Measurements from ENCODE around the gene PHF23. TPM values are rescaled to one million over a fixed set of nuclear protein-coding genes. Genes with fewer than 3 reads are reported as not detected.
A peak's percentile ranks its signal among the peaks of the same experiment; 100 is the strongest.

PHF23 gene
- total and polyA plus RNA-seq, 9 of the 15 experiments (the other 6 are each of a cell fraction or from before 2014, with no cell fraction given) = 7.4 to 87.5 (median 33.7) TPM

MicroRNAs encoded within 50 kb of the gene (microRNA counts, 767-probe panel; counts per million panel counts)
- microRNA hsa-miR-324-3p (not detected), microRNA hsa-miR-324-5p (3,928 counts per million, percentile 80 among the panel's probes with 10 or more counts)

Small RNAs within 50 kb of the gene (microRNA-seq; reads per million reads assigned to microRNA genes)
- 572 reads per million, percentile 89 among the genes with 10 or more reads in this experiment for gene MIR324 (ENCODE audit: borderline microRNAs expressed)

Small RNAs within 50 kb of the gene (small RNA-seq; reads per million reads assigned to genes)
- gene AC120057.4 (not detected), gene MIR324 (6.5 reads per million, percentile 94 among the genes with 10 or more reads in this experiment), gene RF00019 (not detected)

Other genes starting within 250 kb of the PHF23 start
Only the 7 nearest of the 36 such genes appear.
- gene DLG4, start 19.6 kb downstream of the PHF23 start, total RNA-seq (2014; rRNA removed) = 4.1 and 4.9 TPM in 2 replicates
- gene DLG4, start 19.6 kb downstream of the PHF23 start, total RNA-seq (2014; rRNA removed; fragmentation: Illumina TruSeq; extraction: Trizol) = 2.2 and 3.1 TPM in 2 replicates
- 4.0 and 4.1 TPM in 2 replicates for gene DLG4, start 19.6 kb downstream of the PHF23 start, total RNA-seq (2015; rRNA removed; fragmentation: Illumina TruSeq; extraction: Trizol)
- 8.8 and 12.0 TPM in 2 replicates for gene DLG4, start 19.6 kb downstream of the PHF23 start, total RNA-seq (2021)
- gene DLG4, start 19.6 kb downstream of the PHF23 start, polyA plus RNA-seq (2011; rRNA removed) = 4.6 and 9.8 TPM in 2 replicates
- gene DLG4, start 19.6 kb downstream of the PHF23 start, polyA plus RNA-seq (2014; fragmentation: Illumina TruSeq; extraction: Trizol) = 6.3 and 7.8 TPM in 2 replicates
- gene DLG4, start 19.6 kb downstream of the PHF23 start, polyA plus RNA-seq (2014; fragmentation: Nextera tagmentation; extraction: Ambion mirVana) = under 1 TPM; 0.03 to 0.07 TPM
- 6.6 and 8.5 TPM in 2 replicates for gene DLG4, start 19.6 kb downstream of the PHF23 start, polyA plus RNA-seq (2014; rRNA removed)
- 214 and 235 TPM in 2 replicates for gene ACADVL, start 19.5 kb downstream of the PHF23 start, total RNA-seq (2014; rRNA removed)
- gene ACADVL, start 19.5 kb downstream of the PHF23 start, total RNA-seq (2014; rRNA removed; fragmentation: Illumina TruSeq; extraction: Trizol) = 87.0 and 117 TPM in 2 replicates
- gene ACADVL, start 19.5 kb downstream of the PHF23 start, total RNA-seq (2015; rRNA removed; fragmentation: Illumina TruSeq; extraction: Trizol) = 180 and 194 TPM in 2 replicates
- 283 and 313 TPM in 2 replicates for gene ACADVL, start 19.5 kb downstream of the PHF23 start, total RNA-seq (2021)
- gene ACADVL, start 19.5 kb downstream of the PHF23 start, polyA plus RNA-seq (2011; rRNA removed) = 261 and 459 TPM in 2 replicates
- 241 and 269 TPM in 2 replicates for gene ACADVL, start 19.5 kb downstream of the PHF23 start, polyA plus RNA-seq (2014; fragmentation: Illumina TruSeq; extraction: Trizol)
- gene ACADVL, start 19.5 kb downstream of the PHF23 start, polyA plus RNA-seq (2014; fragmentation: Nextera tagmentation; extraction: Ambion mirVana) = 10 to 100 TPM; 25.5 to 46.2 TPM
- 376 and 449 TPM in 2 replicates for gene ACADVL, start 19.5 kb downstream of the PHF23 start, polyA plus RNA-seq (2014; rRNA removed)
- gene DVL2, start 4.9 kb downstream of the PHF23 start, total RNA-seq (2014; rRNA removed) = 39.1 and 42.9 TPM in 2 replicates
- 10.7 and 12.0 TPM in 2 replicates for gene DVL2, start 4.9 kb downstream of the PHF23 start, total RNA-seq (2014; rRNA removed; fragmentation: Illumina TruSeq; extraction: Trizol)
- gene DVL2, start 4.9 kb downstream of the PHF23 start, total RNA-seq (2015; rRNA removed; fragmentation: Illumina TruSeq; extraction: Trizol) = 24.3 and 25.9 TPM in 2 replicates
- gene DVL2, start 4.9 kb downstream of the PHF23 start, total RNA-seq (2021) = 44.6 and 49.5 TPM in 2 replicates
- 3.9 and 7.2 TPM in 2 replicates for gene DVL2, start 4.9 kb downstream of the PHF23 start, polyA plus RNA-seq (2011; rRNA removed)
- gene DVL2, start 4.9 kb downstream of the PHF23 start, polyA plus RNA-seq (2014; fragmentation: Illumina TruSeq; extraction: Trizol) = 34.0 and 35.5 TPM in 2 replicates
- 1 to 10 TPM; 1.3 TPM for gene DVL2, start 4.9 kb downstream of the PHF23 start, polyA plus RNA-seq (2014; fragmentation: Nextera tagmentation; extraction: Ambion mirVana)
- 25.8 and 28.5 TPM in 2 replicates for gene DVL2, start 4.9 kb downstream of the PHF23 start, polyA plus RNA-seq (2014; rRNA removed)
- 47.5 and 75.8 TPM in 2 replicates for gene GABARAP, start 3.0 kb upstream of the PHF23 start, total RNA-seq (2014; rRNA removed)
- 104 and 117 TPM in 2 replicates for gene GABARAP, start 3.0 kb upstream of the PHF23 start, total RNA-seq (2014; rRNA removed; fragmentation: Illumina TruSeq; extraction: Trizol)
- gene GABARAP, start 3.0 kb upstream of the PHF23 start, total RNA-seq (2015; rRNA removed; fragmentation: Illumina TruSeq; extraction: Trizol) = 114 TPM in 2 replicates
- gene GABARAP, start 3.0 kb upstream of the PHF23 start, total RNA-seq (2021) = 152 and 155 TPM in 2 replicates
- 152 and 170 TPM in 2 replicates for gene GABARAP, start 3.0 kb upstream of the PHF23 start, polyA plus RNA-seq (2011; rRNA removed)
- gene GABARAP, start 3.0 kb upstream of the PHF23 start, polyA plus RNA-seq (2014; fragmentation: Illumina TruSeq; extraction: Trizol) = 309 and 373 TPM in 2 replicates
- 100 to 1,000 TPM; 246 to 279 TPM for gene GABARAP, start 3.0 kb upstream of the PHF23 start, polyA plus RNA-seq (2014; fragmentation: Nextera tagmentation; extraction: Ambion mirVana)
- 130 and 135 TPM in 2 replicates for gene GABARAP, start 3.0 kb upstream of the PHF23 start, polyA plus RNA-seq (2014; rRNA removed)
- 28.5 and 34.9 TPM in 2 replicates for gene CTDNEP1, start 12.3 kb upstream of the PHF23 start, total RNA-seq (2014; rRNA removed)
- 16.6 and 17.8 TPM in 2 replicates for gene CTDNEP1, start 12.3 kb upstream of the PHF23 start, total RNA-seq (2014; rRNA removed; fragmentation: Illumina TruSeq; extraction: Trizol)
- gene CTDNEP1, start 12.3 kb upstream of the PHF23 start, total RNA-seq (2015; rRNA removed; fragmentation: Illumina TruSeq; extraction: Trizol) = 22.4 and 23.0 TPM in 2 replicates
- 98.9 and 102 TPM in 2 replicates for gene CTDNEP1, start 12.3 kb upstream of the PHF23 start, total RNA-seq (2021)
- gene CTDNEP1, start 12.3 kb upstream of the PHF23 start, polyA plus RNA-seq (2011; rRNA removed) = 61.4 and 81.4 TPM in 2 replicates
- 146 and 150 TPM in 2 replicates for gene CTDNEP1, start 12.3 kb upstream of the PHF23 start, polyA plus RNA-seq (2014; fragmentation: Illumina TruSeq; extraction: Trizol)
- 10 to 100 TPM; 10.7 to 13.0 TPM for gene CTDNEP1, start 12.3 kb upstream of the PHF23 start, polyA plus RNA-seq (2014; fragmentation: Nextera tagmentation; extraction: Ambion mirVana)
- 64.6 and 74.6 TPM in 2 replicates for gene CTDNEP1, start 12.3 kb upstream of the PHF23 start, polyA plus RNA-seq (2014; rRNA removed)
- gene ELP5, start 12.8 kb upstream of the PHF23 start, total RNA-seq (2014; rRNA removed) = 52.9 and 65.1 TPM in 2 replicates
- gene ELP5, start 12.8 kb upstream of the PHF23 start, total RNA-seq (2014; rRNA removed; fragmentation: Illumina TruSeq; extraction: Trizol) = 25.5 and 25.7 TPM in 2 replicates
- 36.6 and 38.1 TPM in 2 replicates for gene ELP5, start 12.8 kb upstream of the PHF23 start, total RNA-seq (2015; rRNA removed; fragmentation: Illumina TruSeq; extraction: Trizol)
- gene ELP5, start 12.8 kb upstream of the PHF23 start, total RNA-seq (2021) = 61.1 and 61.4 TPM in 2 replicates
- gene ELP5, start 12.8 kb upstream of the PHF23 start, polyA plus RNA-seq (2011; rRNA removed) = 41.1 and 45.5 TPM in 2 replicates
- gene ELP5, start 12.8 kb upstream of the PHF23 start, polyA plus RNA-seq (2014; fragmentation: Illumina TruSeq; extraction: Trizol) = 67.2 and 72.9 TPM in 2 replicates
- gene ELP5, start 12.8 kb upstream of the PHF23 start, polyA plus RNA-seq (2014; fragmentation: Nextera tagmentation; extraction: Ambion mirVana) = 10 to 100 TPM; 48.8 to 77.9 TPM
- gene ELP5, start 12.8 kb upstream of the PHF23 start, polyA plus RNA-seq (2014; rRNA removed) = 72.9 and 90.0 TPM in 2 replicates
- 6.7 and 10.4 TPM in 2 replicates for gene CLDN7, start 23.0 kb upstream of the PHF23 start, total RNA-seq (2014; rRNA removed)
- gene CLDN7, start 23.0 kb upstream of the PHF23 start, total RNA-seq (2014; rRNA removed; fragmentation: Illumina TruSeq; extraction: Trizol) = 2.4 and 3.2 TPM in 2 replicates
- gene CLDN7, start 23.0 kb upstream of the PHF23 start, total RNA-seq (2015; rRNA removed; fragmentation: Illumina TruSeq; extraction: Trizol) = 5.4 and 6.8 TPM in 2 replicates
- 9.1 and 13.7 TPM in 2 replicates for gene CLDN7, start 23.0 kb upstream of the PHF23 start, total RNA-seq (2021)
- gene CLDN7, start 23.0 kb upstream of the PHF23 start, polyA plus RNA-seq (2011; rRNA removed) = 9.9 and 14.2 TPM in 2 replicates
- 7.6 and 11.1 TPM in 2 replicates for gene CLDN7, start 23.0 kb upstream of the PHF23 start, polyA plus RNA-seq (2014; fragmentation: Illumina TruSeq; extraction: Trizol)
- 1 to 10 TPM; 2.2 to 4.0 TPM for gene CLDN7, start 23.0 kb upstream of the PHF23 start, polyA plus RNA-seq (2014; fragmentation: Nextera tagmentation; extraction: Ambion mirVana)
- 14.5 and 15.6 TPM in 2 replicates for gene CLDN7, start 23.0 kb upstream of the PHF23 start, polyA plus RNA-seq (2014; rRNA removed)

Data from K562 (cell line).